GM21737 (cell line): ENCODE results near the gene ITGB8.

Source experiments
- ATAC-seq: cut with Tn5 transposase; IDR thresholded peaks from one replicate; pipeline ENCODE4 v1.9.1; 2021; ENCODE audit warnings: mild to moderate bottlenecking, moderate library complexity; ENCODE audit not compliant: unreplicated experiment

The ITGB8 gene

GRCh38 chr7:20307119-20307518 lies 23.6 kb upstream of the ITGB8 start:
- peak; percentile 72 for ATAC-seq

GRCh38 chr7:20307901-20308300 lies 22.8 kb upstream of the ITGB8 start:
- no peak for ATAC-seq

GRCh38 chr7:20310301-20310700 lies 20.4 kb upstream of the ITGB8 start:
- ATAC-seq, result no peak

GRCh38 chr7:20310963-20311742 lies 19.5 kb upstream of the ITGB8 start:
- no peak for ATAC-seq

GRCh38 chr7:20311743-20312042 lies 19.0 kb upstream of the ITGB8 start:
- no peak for ATAC-seq

DNA sequence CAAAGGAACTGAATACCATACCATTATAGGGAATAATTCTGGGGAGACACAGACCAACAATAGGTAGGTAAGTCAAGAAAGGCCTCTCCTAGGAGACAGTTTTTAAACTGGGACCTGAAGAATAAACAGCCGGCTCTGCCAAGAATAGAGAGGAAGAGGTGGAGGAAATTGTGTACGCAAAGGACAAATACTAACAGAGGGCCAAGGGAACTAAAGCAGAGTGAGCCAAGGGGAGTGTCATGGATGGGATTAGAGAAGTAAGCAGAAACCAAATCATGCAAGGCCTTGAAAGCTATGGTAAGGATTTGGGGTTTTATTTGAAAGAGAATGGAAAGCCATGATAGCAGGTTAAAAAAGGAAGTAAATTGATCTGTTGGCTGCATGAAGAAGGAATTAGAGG lies 18.1 kb upstream of the ITGB8 start:
- ATAC-seq, result no peak

DNA sequence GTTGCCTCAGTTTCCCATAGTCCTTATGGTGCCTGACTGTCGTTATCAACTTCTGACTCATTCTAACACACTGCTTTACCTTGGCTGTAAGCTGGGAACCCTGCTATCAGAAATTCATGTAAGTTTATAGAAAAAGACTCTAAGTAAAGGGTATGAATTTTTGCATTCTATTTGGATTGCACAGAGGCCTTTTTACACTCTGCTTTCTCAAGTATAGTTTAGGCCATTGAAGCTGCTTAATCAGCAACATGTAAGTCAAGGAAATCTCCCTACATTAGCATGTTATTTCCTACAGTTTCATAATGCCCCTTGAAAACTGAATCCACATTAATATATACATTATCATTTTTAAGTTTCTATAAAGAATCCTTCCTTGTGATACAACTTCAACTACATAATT lies 17.1 kb upstream of the ITGB8 start:
- ATAC-seq, result no peak

DNA sequence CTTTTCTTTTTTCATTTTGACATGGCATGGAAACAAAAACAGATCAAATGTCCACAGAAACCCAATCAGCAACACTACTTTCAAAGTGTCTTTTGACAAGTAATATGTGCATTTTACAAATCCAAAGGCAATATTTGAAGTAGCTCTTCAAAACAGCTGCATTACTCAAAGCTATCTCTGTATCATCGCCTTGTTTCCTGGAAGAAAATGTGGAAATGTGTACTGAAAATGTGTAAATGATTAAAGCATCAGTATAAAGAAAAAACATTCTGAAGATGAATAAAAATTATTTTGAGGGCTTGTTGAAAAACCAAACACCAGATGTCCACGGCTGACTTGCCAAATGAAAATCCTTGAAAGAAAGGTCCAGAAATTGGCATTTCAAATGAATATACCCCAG lies 16.5 kb upstream of the ITGB8 start:
- ATAC-seq, result no peak

DNA sequence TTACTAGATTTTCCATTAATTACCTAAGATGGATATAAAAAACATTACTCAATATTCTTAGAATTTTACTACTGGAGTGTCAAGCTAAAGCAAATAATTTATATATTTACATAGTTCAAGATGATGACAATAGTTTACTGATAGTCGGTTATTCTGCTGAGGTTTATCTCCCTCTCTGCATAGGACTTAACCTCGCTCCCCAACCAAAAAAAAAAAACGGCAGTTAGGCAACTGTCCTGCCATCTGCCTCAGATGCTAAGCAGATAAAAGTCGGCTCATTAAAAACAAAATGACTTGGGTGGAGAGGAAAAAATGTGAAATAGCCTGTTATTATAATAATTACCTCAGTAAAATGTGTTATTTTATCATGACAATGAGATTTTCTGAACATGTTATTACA lies 14.0 kb upstream of the ITGB8 start:
- ATAC-seq, result no peak

GRCh38 chr7:20317413-20317812 lies 13.3 kb upstream of the ITGB8 start:
- no peak for ATAC-seq

GRCh38 chr7:20318933-20319332 lies 11.8 kb upstream of the ITGB8 start:
- ATAC-seq, result no peak

GRCh38 chr7:20320322-20320721 lies 10.4 kb upstream of the ITGB8 start:
- ATAC-seq, result no peak

- no peak for ATAC-seq
Observed at GRCh38 chr7:20320786-20321185, 9.9 kb upstream of the ITGB8 start.

- no peak for ATAC-seq
Observed at GRCh38 chr7:20323595-20323994, 7.1 kb upstream of the ITGB8 start.

DNA sequence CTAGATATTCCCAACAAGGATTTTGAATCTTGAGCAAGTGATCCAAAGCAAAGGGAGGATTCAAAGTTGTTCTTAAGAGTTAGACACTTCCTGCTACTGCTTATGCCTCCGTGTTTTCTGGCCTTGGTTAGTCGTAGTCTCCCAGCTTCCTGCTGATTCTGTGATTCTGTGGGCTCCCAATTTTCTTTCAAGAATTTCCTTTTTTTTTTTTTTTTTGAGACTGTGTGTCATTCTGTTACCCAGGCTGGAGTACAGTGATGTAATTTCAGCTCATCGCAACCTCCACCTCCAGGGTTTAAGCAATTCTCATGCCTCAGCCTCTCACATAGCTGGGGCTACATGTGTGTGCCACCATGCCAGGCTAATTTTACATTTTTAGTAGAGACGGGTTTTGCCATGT lies 4.4 kb upstream of the ITGB8 start:
- ATAC-seq, result no peak

- no peak for ATAC-seq
Observed at GRCh38 chr7:20327055-20327454, 3.6 kb upstream of the ITGB8 start.

- ATAC-seq, result no peak
Observed at GRCh38 chr7:20328027-20328426, 2.7 kb upstream of the ITGB8 start.

DNA sequence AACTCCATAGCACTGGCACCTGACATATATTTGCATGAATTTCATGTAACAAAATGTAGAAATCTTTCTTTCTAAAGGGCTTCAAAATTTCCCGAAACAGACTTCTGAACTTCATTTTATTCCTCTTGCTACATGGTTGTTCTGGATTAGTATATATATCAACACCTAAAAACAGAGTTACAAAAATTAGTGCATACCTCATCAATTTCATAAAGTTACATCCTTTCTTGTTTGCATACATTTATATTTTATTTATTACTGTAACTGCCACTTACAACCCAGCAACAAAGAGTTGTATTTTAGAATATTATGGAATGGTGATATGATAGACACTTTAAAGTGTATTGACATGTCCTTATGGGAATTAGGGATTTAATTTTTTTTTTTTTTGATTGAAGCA lies 2.0 kb upstream of the ITGB8 start:
- ATAC-seq, result no peak

DNA sequence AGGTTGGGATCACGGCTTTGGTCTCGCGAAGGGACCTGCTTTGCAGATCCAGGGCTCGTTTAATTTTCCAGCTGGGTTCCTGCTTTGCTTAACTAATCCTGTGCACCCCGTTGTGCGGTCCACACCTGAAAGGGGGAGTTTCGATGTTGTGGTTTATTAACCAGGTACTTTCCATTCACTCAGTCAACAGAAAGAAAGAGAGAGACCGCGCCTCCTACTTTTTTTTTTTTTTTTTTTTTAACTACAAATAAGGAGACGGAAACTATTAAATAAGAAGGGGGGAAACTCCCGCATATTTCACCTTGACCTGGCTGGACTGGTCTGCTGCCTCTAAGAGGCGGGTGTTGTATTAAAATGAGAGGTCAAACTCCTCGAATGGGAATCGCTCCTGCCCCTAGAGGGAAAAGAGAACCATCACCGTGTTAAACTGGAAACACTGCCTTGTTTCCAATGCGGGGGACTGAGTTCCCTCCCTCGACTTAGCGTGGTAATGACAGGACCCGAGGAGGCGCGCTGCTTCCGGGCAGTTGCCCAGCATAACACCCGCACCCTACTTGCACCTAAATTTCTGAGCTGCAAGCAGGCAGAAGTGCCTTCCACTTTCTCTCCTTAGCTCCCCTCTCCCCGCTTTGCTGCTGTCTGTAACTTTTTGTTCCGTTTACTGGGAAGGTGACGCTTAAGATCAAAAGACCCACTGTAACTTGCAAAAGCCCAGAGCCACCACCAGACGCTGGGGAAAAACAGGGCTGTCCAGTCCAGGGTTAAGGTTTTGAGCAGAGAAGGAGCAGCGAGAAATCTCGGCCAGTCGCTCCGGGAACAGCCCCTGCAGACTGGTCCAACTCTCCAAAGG lies 1.1 kb upstream of the ITGB8 start:
- ATAC-seq, result peak; percentile 35

DNA sequence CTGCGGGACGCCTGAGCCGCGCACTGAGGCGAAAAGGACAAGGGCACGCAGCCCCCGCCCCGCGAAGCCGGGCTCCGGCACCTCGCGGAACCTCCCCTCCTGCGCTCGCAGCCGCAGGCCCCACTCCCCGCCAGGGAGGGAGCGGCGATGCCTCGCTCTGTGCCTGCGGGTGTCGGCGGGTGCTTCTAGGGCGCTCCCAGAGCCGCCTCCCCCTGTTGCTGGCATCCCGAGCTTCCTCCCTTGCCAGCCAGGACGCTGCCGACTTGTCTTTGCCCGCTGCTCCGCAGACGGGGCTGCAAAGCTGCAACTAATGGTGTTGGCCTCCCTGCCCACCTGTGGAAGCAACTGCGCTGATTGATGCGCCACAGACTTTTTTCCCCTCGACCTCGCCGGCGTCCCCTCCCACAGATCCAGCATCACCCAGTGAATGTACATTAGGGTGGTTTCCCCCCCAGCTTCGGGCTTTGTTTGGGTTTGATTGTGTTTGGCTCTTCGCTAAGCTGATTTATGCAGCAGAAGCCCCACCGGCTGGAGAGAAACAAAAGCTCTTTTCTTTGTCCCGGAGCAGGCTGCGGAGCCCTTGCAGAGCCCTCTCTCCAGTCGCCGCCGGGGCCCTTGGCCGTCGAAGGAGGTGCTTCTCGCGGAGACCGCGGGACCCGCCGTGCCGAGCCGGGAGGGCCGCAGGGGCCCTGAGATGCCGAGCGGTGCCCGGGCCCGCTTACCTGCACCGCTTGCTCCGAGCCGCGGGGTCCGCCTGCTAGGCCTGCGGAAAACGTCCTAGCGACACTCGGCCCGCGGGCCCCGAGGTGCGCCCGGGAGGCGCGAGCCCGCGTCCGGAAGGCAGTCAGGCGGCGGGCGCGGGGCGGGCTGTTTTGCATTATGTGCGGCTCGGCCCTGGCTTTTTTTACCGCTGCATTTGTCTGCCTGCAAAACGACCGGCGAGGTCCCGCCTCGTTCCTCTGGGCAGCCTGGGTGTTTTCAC lies 519 bp downstream of the ITGB8 start:
- ATAC-seq, result peak; percentile 24
